ENCODE data around the gene PSEN2.
"Not testable (repeated sequence)": the region's sequence is repeated elsewhere in the genome, so short reads cannot be mapped to it uniquely, and the experiment has no call there.

PSEN2 gene

GRCh38 chr1:226920446-226920894 lies 50.1 kb downstream of the PSEN2 start:
- no peak for DNase-seq

- DNase-seq, result no peak
These were observed 51.1 kb downstream of the PSEN2 start for GRCh38 chr1:226921504-226921903.

GRCh38 chr1:226929260-226930111 lies 59.1 kb downstream of the PSEN2 start:
- not testable (repeated sequence) for DNase-seq

- DNase-seq, result no peak
These were observed 64.2 kb downstream of the PSEN2 start for GRCh38 chr1:226934483-226935237.

GRCh38 chr1:226937940-226938725 lies 67.7 kb downstream of the PSEN2 start:
- DNase-seq, result no peak

GRCh38 chr1:226938903-226939437 lies 68.6 kb downstream of the PSEN2 start:
- no peak for DNase-seq

- DNase-seq, result peak in 1 of 2 experiments; percentile 68
These were observed 69.1 kb downstream of the PSEN2 start for GRCh38 chr1:226939438-226940028.

- peak; percentile 97 to 98 for DNase-seq
These were observed 69.8 kb downstream of the PSEN2 start, which contains the start of gene COQ8A for GRCh38 chr1:226940029-226940805. TSS of gene COQ8A (plus strand) at chr1:226940294. CDS start at chr1:226961386, 21,092 bp downstream.

GRCh38 chr1:226940806-226941067 lies 70.3 kb downstream of the PSEN2 start:
- DNase-seq, result no peak

- no peak for DNase-seq
These were observed 72.0 kb downstream of the PSEN2 start for GRCh38 chr1:226942392-226942791.

GRCh38 chr1:226943156-226943555 lies 72.7 kb downstream of the PSEN2 start:
- no peak for DNase-seq

- no peak for DNase-seq
These were observed 73.5 kb downstream of the PSEN2 start for GRCh38 chr1:226943927-226944326.

GRCh38 chr1:226945106-226945857 lies 74.9 kb downstream of the PSEN2 start:
- DNase-seq, result no peak
